Ascending aorta (tissue), 2 donors: Measurements from ENCODE around the gene FAM135A. TPM values are rescaled to one million over a fixed set of nuclear protein-coding genes. Genes with fewer than 3 reads are reported as not detected.
A peak's percentile ranks its signal among the peaks of the same experiment; 100 is the strongest.

Source experiments
- DNase-seq, 2 donors: peaks; one replicate each; pipeline ENCODE4 v3.0.0-alpha.2; 2019; ENCODE audit warnings: low spot score in 2 of 2
- H3K27ac ChIP-seq, 2 donors: fragments of 200-600 bp; sonication (generic); one replicate each; pipeline ENCODE4 v1.5.1; 2016 to 2017; ENCODE audit warnings: mild to moderate bottlenecking in 1 of 2
- H3K27me3 ChIP-seq: fragments of 200-600 bp; sonication (generic); one replicate; pipeline ENCODE4 v1.5.1; 2017
- H3K36me3 ChIP-seq, 2 donors: fragments of 200-600 bp; sonication (generic); one replicate each; pipeline ENCODE4 v1.5.1; 2016
- H3K4me1 ChIP-seq, 2 donors: fragments of 200-600 bp; sonication (generic); one replicate each; pipeline ENCODE4 v1.5.1; 2016 to 2017; ENCODE audit warnings: mild to moderate bottlenecking in 1 of 2
- H3K4me3 ChIP-seq, 2 donors: fragments of 200-600 bp; sonication (generic); one replicate each; pipeline ENCODE4 v1.5.1; 2016 to 2017; ENCODE audit warnings: mild to moderate bottlenecking in 1 of 2
- H3K9me3 ChIP-seq, 2 donors: fragments of 200-600 bp; sonication (generic); one replicate each; pipeline ENCODE4 v1.5.1; 2016
- CTCF ChIP-seq, 3 experiments: fragments of 200-600 bp in 2 of 3; fragments of 450-650 bp in 1 of 3; sonication (generic) in 2 of 3; IDR thresholded peaks; one replicate each; pipeline ENCODE4 v1.5.1; 2016 to 2019; ENCODE audit warnings: antibody characterized with exemption in 3 of 3, mild to moderate bottlenecking in 1 of 3, moderate library complexity in 1 of 3
- intact Hi-C: fragments of 100-400 bp; cut with DNase I; formaldehyde crosslinking; loops from one replicate; pipeline ENCODE4 v1.15.1; 2023
- total RNA-seq: library from RNA; depleted of rRNA; stranded (reverse); fragments of >200 nt; gene quantifications from one replicate; pipeline ENCODE4 v1.1.0, GENCODE V29; 2016

The FAM135A gene
- total RNA-seq, 1 donor from 2014 or later, result 10.7 TPM

GRCh38 chr6:70413992-70414494, 735 bp downstream of the FAM135A start:
- intact Hi-C loops, result loop anchor here (2.0 to 10.0 kb wide), 3 partner anchors 253 to 941 kb away; partner anchors contain the start of genes LMBRD1 and SMAP1
- H3K4me3 ChIP-seq, result peak overlapping the region; percentile 67 to 95
- no peak for DNase-seq
- peak overlapping the region; percentile 89 to 94 for H3K27ac ChIP-seq
- H3K27me3 ChIP-seq, result no peaks in the 10 kb centered on the region
- H3K36me3 ChIP-seq, result peaks cover 4 to 9% of the 10 kb centered on the region in 2 donors
- H3K4me1 ChIP-seq, result peaks cover 0 to 5% of the 10 kb centered on the region in 2 donors
- H3K9me3 ChIP-seq, result no peaks in the 10 kb centered on the region
- no peak for TF ChIP-seq CTCF (IDR thresholded peaks at IDR 0.05)

DNA sequence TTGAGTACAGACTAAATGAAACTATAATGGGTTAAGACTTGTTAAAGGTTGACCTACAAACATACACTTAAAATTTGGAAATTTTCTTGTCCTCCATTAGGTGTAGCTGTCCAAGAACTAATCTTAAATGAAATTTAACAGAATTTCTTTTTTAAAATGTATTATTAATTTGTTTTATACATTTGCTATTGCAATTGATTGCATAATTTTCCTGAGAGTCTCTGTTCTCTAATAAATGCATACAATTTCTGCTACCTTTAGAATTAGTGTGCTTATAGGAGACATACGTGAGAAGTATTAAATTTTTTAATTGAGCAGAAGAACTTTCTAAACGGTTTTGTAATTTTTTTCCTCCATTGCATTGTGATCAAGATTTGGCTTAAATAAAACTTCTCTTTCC, 1.5 kb downstream of the FAM135A start:
- peak overlapping the region; percentile 67 to 95 for H3K4me3 ChIP-seq
- peak overlapping the region in 1 of 2 donors; percentile 89 for H3K27ac ChIP-seq

GRCh38 chr6:70415247-70415646, 1.9 kb downstream of the FAM135A start:
- H3K36me3 ChIP-seq, result peaks cover 4 to 9% of the 10 kb centered on the region in 2 donors
- DNase-seq, result no peak
- H3K4me3 ChIP-seq, result no peak overlapping the region
- H3K27me3 ChIP-seq, result no peaks in the 10 kb centered on the region
- H3K27ac ChIP-seq, result no peak overlapping the region
- peaks cover 0 to 5% of the 10 kb centered on the region in 2 donors for H3K4me1 ChIP-seq
- no peak for TF ChIP-seq CTCF (IDR thresholded peaks at IDR 0.05)
- intact Hi-C loops, result loop anchor here (10.0 kb wide), 2 partner anchors 620 to 940 kb away; partner anchors contain the start of gene LMBRD1
- no peaks in the 10 kb centered on the region for H3K9me3 ChIP-seq

More for the DNA sequence above, 1.5 kb downstream of the FAM135A start:
- TF ChIP-seq CTCF (IDR thresholded peaks at IDR 0.05), result no peak
- intact Hi-C loops, result loop anchor here (10.0 kb wide), 2 partner anchors 620 to 940 kb away; partner anchors contain the start of gene LMBRD1
- H3K4me1 ChIP-seq, result peaks cover 0 to 5% of the 10 kb centered on the region in 2 donors
- H3K9me3 ChIP-seq, result no peaks in the 10 kb centered on the region
- no peaks in the 10 kb centered on the region for H3K27me3 ChIP-seq
- H3K36me3 ChIP-seq, result peaks cover 4 to 9% of the 10 kb centered on the region in 2 donors
- no peak for DNase-seq

GRCh38 chr6:70415660-70416059, 2.4 kb downstream of the FAM135A start:
- Histone ChIP-seq H3K4me3 (no peak overlapping the region), H3K27ac (no peak overlapping the region), H3K9me3 (no peaks in the 10 kb centered on the region), H3K4me1 (peaks cover 0 to 5% of the 10 kb centered on the region in 2 donors), H3K36me3 (peaks cover 4 to 9% of the 10 kb centered on the region in 2 donors), H3K27me3 (no peaks in the 10 kb centered on the region)
- no peak for TF ChIP-seq CTCF (IDR thresholded peaks at IDR 0.05)
- intact Hi-C loops, result loop anchor here (10.0 kb wide), 2 partner anchors 621 to 939 kb away; partner anchors contain the start of gene LMBRD1
- DNase-seq, result no peak

DNA sequence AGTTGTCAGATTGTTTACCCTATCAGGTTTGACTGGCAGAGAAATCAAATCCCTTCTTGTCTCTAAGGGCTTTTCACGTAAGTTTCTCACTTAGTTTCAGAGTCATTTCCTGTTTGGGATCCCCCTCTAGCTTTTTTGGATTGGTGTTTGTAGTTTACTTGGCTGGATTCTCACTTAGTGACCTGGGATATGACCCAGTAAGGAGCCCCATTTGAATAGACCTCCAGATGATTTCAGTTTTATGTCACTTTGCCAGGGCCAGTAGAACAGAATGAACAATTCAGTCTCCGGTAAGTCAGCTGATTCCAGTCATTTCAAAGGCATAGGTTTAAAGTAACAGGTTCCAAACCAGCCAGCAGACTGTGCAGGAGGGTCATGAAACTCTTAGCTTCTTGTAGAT, 8.2 kb downstream of the FAM135A start:
- Histone ChIP-seq H3K36me3 (peaks cover 8 to 9% of the 10 kb centered on the region in 2 donors), H3K27ac (no peak overlapping the region), H3K27me3 (no peaks in the 10 kb centered on the region), H3K9me3 (no peaks in the 10 kb centered on the region), H3K4me1 (no peaks in the 10 kb centered on the region), H3K4me3 (no peak overlapping the region)
- DNase-seq, result no peak
- intact Hi-C loops, result no loop called here
- TF ChIP-seq CTCF (IDR thresholded peaks at IDR 0.05), result no peak
